Hepatocyte (in vitro differentiated cells): ENCODE results near the gene JAKMIP1. TPM values are rescaled to one million over a fixed set of nuclear protein-coding genes. Genes with fewer than 3 reads are reported as not detected.

Experiments used
- DNase-seq: peaks from one replicate; pipeline ENCODE4 v3.0.0-alpha.2; 2016; ENCODE audit warnings: low spot score
- H2AFZ ChIP-seq: fragments of 200-600 bp; sonication (generic); 2 replicates; pipeline ENCODE4 v1.6.0; 2016; ENCODE audit warnings: antibody characterized with exemption, mild to moderate bottlenecking
- H3K27ac ChIP-seq: fragments of 200-600 bp; sonication (generic); 2 replicates; pipeline ENCODE4 v1.5.1; 2016; ENCODE audit warnings: mild to moderate bottlenecking
- H3K27me3 ChIP-seq: fragments of 200-600 bp; sonication (generic); 2 replicates; pipeline ENCODE4 v1.6.1; 2016
- H3K36me3 ChIP-seq: fragments of 200-600 bp; sonication (generic); replicated peaks from 2 replicates; pipeline ENCODE4 v1.5.1; 2016; ENCODE audit warnings: low read depth; ENCODE audit not compliant: insufficient read depth
- H3K4me1 ChIP-seq: fragments of 200-600 bp; sonication (generic); 2 replicates; pipeline ENCODE4 v1.5.1; 2016; ENCODE audit warnings: mild to moderate bottlenecking, moderate library complexity; ENCODE audit not compliant: insufficient read depth
- H3K4me2 ChIP-seq: fragments of 200-600 bp; sonication (generic); 2 replicates; pipeline ENCODE4 v1.6.0; 2016
- H3K4me3 ChIP-seq: fragments of 200-600 bp; sonication (generic); 2 replicates; pipeline ENCODE4 v1.5.1; 2016; ENCODE audit warnings: mild to moderate bottlenecking
- H3K79me2 ChIP-seq: fragments of 200-600 bp; sonication (generic); 2 replicates; pipeline ENCODE4 v1.6.0; 2017; ENCODE audit warnings: mild to moderate bottlenecking
- H3K9me2 ChIP-seq: fragments of 200-600 bp; sonication (generic); replicated peaks from 2 replicates; pipeline ENCODE4 v1.6.0; 2017; ENCODE audit warnings: mild to moderate bottlenecking; ENCODE audit not compliant: insufficient read depth
- H3K9me3 ChIP-seq: fragments of 200-600 bp; sonication (generic); 2 replicates; pipeline ENCODE4 v1.5.1; 2016; ENCODE audit warnings: low read depth, mild to moderate bottlenecking
- H4K20me1 ChIP-seq: fragments of 200-600 bp; sonication (generic); 2 replicates; pipeline ENCODE4 v1.6.0; 2016; ENCODE audit warnings: mild to moderate bottlenecking; ENCODE audit not compliant: insufficient read depth, poor library complexity, severe bottlenecking
- CTCF ChIP-seq: fragments of 200-600 bp; sonication (generic); IDR thresholded peaks from 2 replicates; pipeline ENCODE4 v1.5.1; 2016; ENCODE audit warnings: antibody characterized with exemption, mild to moderate bottlenecking; ENCODE audit not compliant: poor library complexity
- EZH2 ChIP-seq: fragments of 200-600 bp; sonication (generic); IDR thresholded peaks from 2 replicates; pipeline ENCODE4 v1.6.1; 2016; ENCODE audit warnings: antibody characterized with exemption, mild to moderate bottlenecking, borderline replicate concordance
- EZH2phosphoT487 ChIP-seq: fragments of 200-600 bp; sonication (generic); IDR thresholded peaks from one replicate; pipeline ENCODE4 v1.6.1; 2018; ENCODE audit warnings: antibody characterized with exemption, mild to moderate bottlenecking, low read depth, moderate library complexity; ENCODE audit not compliant: unreplicated experiment, severe bottlenecking
- WGBS: methylation state at CpG from one replicate; pipeline ENCODE4 v1.1.6; 2016; ENCODE audit warnings: low lambda C conversion rate; ENCODE audit errors: missing lambda C conversion rate; 5-methylcytosine and 5-hydroxymethylcytosine counted together
- polyA plus RNA-seq: library from polyadenylated mRNA; unstranded; fragments of >200 nt; fragmentation: Nextera tagmentation; extraction: Ambion mirVana; gene quantifications from 2 replicates; pipeline ENCODE4 v1.2.1, GENCODE V29; 2016
- total RNA-seq: library from RNA; depleted of rRNA; stranded (reverse); fragments of >200 nt; gene quantifications from 2 replicates; pipeline ENCODE4 v1.2.3, GENCODE V29; 2014

JAKMIP1 gene
- total and polyA plus RNA-seq, 2 experiments from 2014 or later, result not detected

GRCh38 chr4:6068986-6069385 is 131.4 kb downstream of the JAKMIP1 start:
- Histone ChIP-seq H3K4me1 (peaks cover 9% of the 10 kb centered on the region), H2AFZ (no peak overlapping the region), H3K36me3 (no peaks in the 10 kb centered on the region), H3K9me2 (no peaks in the 10 kb centered on the region), H3K4me3 (no peak overlapping the region), H3K4me2 (no peak overlapping the region), H3K9me3 (no peaks in the 10 kb centered on the region), H3K27me3 (no peaks in the 10 kb centered on the region), H4K20me1 (no peaks in the 10 kb centered on the region), H3K27ac (no peak overlapping the region), H3K79me2 (no peaks in the 10 kb centered on the region)
- TF ChIP-seq CTCF, result no peak
- no peak for TF ChIP-seq EZH2phosphoT487
- no peak for TF ChIP-seq EZH2
- 96% methylated on average over 2 of the region's 2 CpGs for WGBS
- DNase-seq, result no peak

DNA sequence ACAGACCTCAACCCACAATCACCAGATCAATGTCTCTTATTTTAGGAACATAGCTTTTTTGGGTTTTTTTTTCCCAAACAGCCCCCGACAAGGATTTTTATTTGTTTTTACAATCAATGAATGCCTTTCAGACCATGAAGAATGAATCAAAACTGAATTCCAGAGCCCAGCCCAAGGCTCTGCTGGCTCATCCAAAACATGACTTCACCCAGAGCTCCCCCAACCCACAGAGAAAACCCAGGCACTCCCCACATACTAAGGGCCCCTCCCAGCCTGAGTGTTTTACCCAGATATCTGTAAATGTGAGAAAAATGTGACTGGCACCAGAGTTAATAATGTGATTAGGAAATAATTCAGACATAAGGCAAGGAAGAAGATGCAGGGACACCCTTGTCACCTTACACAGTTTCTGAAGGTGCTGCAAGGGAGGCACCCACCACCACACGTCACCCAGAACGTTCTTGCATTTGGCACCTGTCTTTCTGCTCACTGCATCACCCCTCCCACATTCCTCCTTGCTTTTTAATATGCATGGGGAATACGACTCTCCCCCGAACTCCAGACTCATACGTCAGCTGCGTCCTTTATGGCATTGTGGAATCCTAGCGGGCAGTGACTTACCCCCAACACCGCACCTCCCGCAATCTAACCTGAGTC is 134.3 kb downstream of the JAKMIP1 start:
- 72% methylated on average over 10 of the region's 10 CpGs for WGBS
- TF ChIP-seq EZH2 (no peak), EZH2phosphoT487 (no peak), CTCF (no peak)

DNA sequence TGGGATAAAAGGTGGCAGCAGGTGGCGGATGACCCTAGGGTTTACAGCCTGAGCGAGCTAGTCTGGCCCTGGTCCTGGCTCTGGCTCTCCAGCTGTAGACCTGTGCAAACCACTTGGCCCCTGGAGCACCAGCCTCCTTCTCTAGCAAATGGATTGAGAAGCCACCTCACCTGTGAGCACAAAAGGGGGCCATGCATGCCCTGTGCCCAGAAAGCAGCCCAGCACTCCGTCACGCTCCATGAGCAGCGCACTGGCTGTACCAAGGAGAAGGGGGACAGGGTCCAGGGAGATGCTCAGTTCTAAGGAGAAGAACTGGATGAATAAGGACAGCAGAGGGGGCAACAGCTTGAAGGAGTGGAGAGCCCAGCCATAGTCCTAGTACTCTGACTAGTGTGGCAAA is 135.2 kb downstream of the JAKMIP1 start:
- whole genome bisulfite sequencing, result 97% methylated on average over 5 of the region's 5 CpGs
- no peaks in the 10 kb centered on the region for H3K9me3 ChIP-seq
- no peaks in the 10 kb centered on the region for H4K20me1 ChIP-seq
- no peak overlapping the region for H2AFZ ChIP-seq
- no peak overlapping the region for H3K27ac ChIP-seq
- no peaks in the 10 kb centered on the region for H3K79me2 ChIP-seq
- no peak overlapping the region for H3K4me2 ChIP-seq
- TF ChIP-seq EZH2phosphoT487, result no peak
- no peak for TF ChIP-seq CTCF
- TF ChIP-seq EZH2, result no peak
- no peaks in the 10 kb centered on the region for H3K4me1 ChIP-seq
- DNase-seq, result no peak
- no peaks in the 10 kb centered on the region for H3K9me2 ChIP-seq
- H3K4me3 ChIP-seq, result no peak overlapping the region
- H3K27me3 ChIP-seq, result no peaks in the 10 kb centered on the region
- no peaks in the 10 kb centered on the region for H3K36me3 ChIP-seq

More for the DNA sequence above, 134.3 kb downstream of the JAKMIP1 start:
- no peaks in the 10 kb centered on the region for H3K9me2 ChIP-seq
- H4K20me1 ChIP-seq, result no peaks in the 10 kb centered on the region
- no peaks in the 10 kb centered on the region for H3K36me3 ChIP-seq
- peaks cover 2% of the 10 kb centered on the region for H3K4me1 ChIP-seq
- H2AFZ ChIP-seq, result no peak overlapping the region
- H3K27ac ChIP-seq, result no peak overlapping the region
- no peaks in the 10 kb centered on the region for H3K9me3 ChIP-seq
- no peak for DNase-seq
- H3K4me2 ChIP-seq, result no peak overlapping the region
- no peaks in the 10 kb centered on the region for H3K27me3 ChIP-seq
- no peak overlapping the region for H3K4me3 ChIP-seq
- H3K79me2 ChIP-seq, result no peaks in the 10 kb centered on the region
